Neuronal stem cell (in vitro differentiated cells): ENCODE data around the gene PPP1R11.

Source experiments
- DNase-seq: peaks from one replicate; pipeline ENCODE4 v3.0.0-alpha.2; 2013; ENCODE audit warnings: low spot score
- H2AFZ ChIP-seq: one replicate; pipeline ENCODE4 v1.6.1; 2013; ENCODE audit warnings: mild to moderate bottlenecking, low read length, inconsistent platforms
- H2AK5ac ChIP-seq: 2 replicates; pipeline ENCODE4 v1.6.1; 2013; ENCODE audit warnings: low read depth, mild to moderate bottlenecking, inconsistent platforms, low read length, moderate library complexity, mixed read lengths
- H2BK120ac ChIP-seq: 2 replicates; pipeline ENCODE4 v1.6.1; 2013; ENCODE audit warnings: low read depth, mild to moderate bottlenecking, inconsistent platforms, low read length, moderate library complexity, mixed read lengths
- H2BK12ac ChIP-seq: one replicate; pipeline ENCODE4 v1.6.1; 2013; ENCODE audit warnings: low read length, inconsistent platforms
- H2BK15ac ChIP-seq: 2 replicates; pipeline ENCODE4 v1.6.1; 2013; ENCODE audit warnings: mild to moderate bottlenecking, low read length, inconsistent platforms, mixed read lengths
- H2BK5ac ChIP-seq: one replicate; pipeline ENCODE4 v1.6.1; 2013; ENCODE audit warnings: inconsistent platforms, mild to moderate bottlenecking, low read length, moderate library complexity
- H3K14ac ChIP-seq: one replicate; pipeline ENCODE4 v1.6.1; 2013; ENCODE audit warnings: low read length, inconsistent platforms
- H3K18ac ChIP-seq: 2 replicates; pipeline ENCODE4 v1.6.1; 2013; ENCODE audit warnings: low read length, inconsistent platforms
- H3K23ac ChIP-seq: 2 replicates; pipeline ENCODE4 v1.6.1; 2013; ENCODE audit warnings: low read depth, mild to moderate bottlenecking, mixed read lengths, low read length, inconsistent platforms; ENCODE audit not compliant: poor library complexity
- H3K27ac ChIP-seq: replicated peaks from 3 replicates; pipeline ENCODE4 v1.5.1; 2013; ENCODE audit warnings: low read length, inconsistent platforms
- H3K27me3 ChIP-seq, 3 experiments: 2 replicates each; pipeline ENCODE4 v1.6.1; 2013; ENCODE audit warnings: low read length in 3 of 3, mild to moderate bottlenecking in 2 of 3, inconsistent platforms in 1 of 3, low read depth in 1 of 3, mixed read lengths in 1 of 3, moderate library complexity in 1 of 3; ENCODE audit not compliant: control insufficient read depth in 3 of 3, insufficient read depth in 3 of 3
- H3K36me3 ChIP-seq, 2 donors: replicated peaks in 1 of 2; 2 replicates each; pipeline ENCODE4 v1.6.1; 2013; ENCODE audit warnings: low read length in 2 of 2; ENCODE audit not compliant: control insufficient read depth in 2 of 2, insufficient read depth in 2 of 2
- H3K4ac ChIP-seq: 2 replicates; pipeline ENCODE4 v1.6.1; 2013; ENCODE audit warnings: inconsistent platforms, mild to moderate bottlenecking, low read length, moderate library complexity
- H3K4me1 ChIP-seq, 2 donors: 1 replicate in 1 of 2; 2 replicates in 1 of 2; pipeline ENCODE4 v1.6.1; 2013; ENCODE audit warnings: low read length in 2 of 2, low read depth in 1 of 2; ENCODE audit not compliant: control insufficient read depth in 2 of 2, insufficient read depth in 1 of 2
- H3K4me2 ChIP-seq: one replicate; pipeline ENCODE4 v1.6.1; 2013; ENCODE audit warnings: mild to moderate bottlenecking, low read length, inconsistent platforms; ENCODE audit not compliant: insufficient read depth, poor library complexity, severe bottlenecking
- H3K4me3 ChIP-seq, 2 donors: 2 replicates each; pipeline ENCODE4 v1.5.1; 2013; ENCODE audit warnings: low read length in 2 of 2, mild to moderate bottlenecking in 2 of 2, inconsistent platforms in 1 of 2, moderate library complexity in 1 of 2
- H3K79me1 ChIP-seq: one replicate; pipeline ENCODE4 v1.6.1; 2013; ENCODE audit warnings: low read depth, mild to moderate bottlenecking, inconsistent platforms, low read length, moderate library complexity
- H3K9ac ChIP-seq: one replicate; pipeline ENCODE4 v1.6.1; 2013; ENCODE audit warnings: mild to moderate bottlenecking, low read depth, low read length, inconsistent platforms; ENCODE audit not compliant: poor library complexity
- H3K9me3 ChIP-seq, 2 donors: replicated peaks in 1 of 2; 2 replicates each; pipeline versions ENCODE3 to v1.6.1; 2013; ENCODE audit warnings: low read length in 2 of 2, mild to moderate bottlenecking in 2 of 2, inconsistent platforms in 1 of 2, low read depth in 1 of 2, mixed read lengths in 1 of 2, moderate library complexity in 1 of 2; ENCODE audit not compliant: control insufficient read depth in 2 of 2, insufficient read depth in 1 of 2
- H4K8ac ChIP-seq: one replicate; pipeline ENCODE4 v1.6.1; 2013; ENCODE audit warnings: low read depth, mild to moderate bottlenecking, inconsistent platforms, low read length, moderate library complexity
- H4K91ac ChIP-seq: one replicate; pipeline ENCODE4 v1.6.1; 2013; ENCODE audit warnings: low read length, low read depth, mild to moderate bottlenecking, inconsistent platforms; ENCODE audit not compliant: poor library complexity
- WGBS, 2 donors: extraction: QIAGEN DNeasy Blood & Tissue Kit; methylation state at CpG; one replicate each; pipeline ENCODE4 v1.1.7; 2013; ENCODE audit warnings: missing lambda C conversion rate in 2 of 2, mixed read lengths in 1 of 2; ENCODE audit not compliant: insufficient read length in 2 of 2, insufficient replicate concordance in 1 of 2; ENCODE audit errors: extremely low coverage in 2 of 2; 5-methylcytosine and 5-hydroxymethylcytosine counted together

PPP1R11 gene

GRCh38 chr6:30074331-30075093 lies 7.5 kb downstream of the PPP1R11 start:
- peak overlapping the region; percentile 86 for H3K9ac ChIP-seq

GRCh38 chr6:30075094-30075789 lies 8.2 kb downstream of the PPP1R11 start, which contains the start of gene RNF39:
RNF39 (minus strand) TSS chr6:30075769; CDS start chr6:30075585, 184 bp downstream.
- no peak within 1 kb of the TSS for H2BK120ac ChIP-seq

More at GRCh38 chr6:30074331-30075093, 7.5 kb downstream of the PPP1R11 start:
- no peak overlapping the region for H2BK15ac ChIP-seq
- peaks cover 9 to 15% of the 10 kb centered on the region in 2 donors for H3K4me1 ChIP-seq
- H3K18ac ChIP-seq, result peak overlapping the region; percentile 61
- no peak overlapping the region for H2BK120ac ChIP-seq
- H4K8ac ChIP-seq, result no peak overlapping the region
- H3K27ac ChIP-seq, result no peak overlapping the region
- DNase-seq, result no peak
- peak overlapping the region; percentile 92 for H3K4me2 ChIP-seq
- H2BK12ac ChIP-seq, result no peak overlapping the region
- peak overlapping the region; percentile 14 for H3K14ac ChIP-seq
- no peak overlapping the region for H4K91ac ChIP-seq
- peaks cover 0 to 3% of the 10 kb centered on the region in 2 donors for H3K9me3 ChIP-seq
- H3K23ac ChIP-seq, result no peak overlapping the region
- H2BK5ac ChIP-seq, result no peak overlapping the region
- WGBS, 2 donors, result no CpG with 5 or more reads among the region's 37 CpGs
- peaks cover 2 to 8% of the 10 kb centered on the region in 2 donors for H3K36me3 ChIP-seq
- peak overlapping the region; percentile 34 to 76 for H3K4me3 ChIP-seq
- H3K4ac ChIP-seq, result no peak overlapping the region
- peak overlapping the region; percentile 12 for H2AK5ac ChIP-seq
- H3K27me3 ChIP-seq, result peaks cover 17 to 80% (median 72%) of the 10 kb centered on the region in 3 experiments
- peak overlapping the region; percentile 96 for H2AFZ ChIP-seq
- no peaks in the 10 kb centered on the region for H3K79me1 ChIP-seq

GRCh38 chr6:30075790-30076732 lies 9.1 kb downstream of the PPP1R11 start:
- Histone ChIP-seq H4K91ac (no peak overlapping the region), H3K27ac (no peak overlapping the region), H2BK15ac (peak overlapping the region; percentile 10), H3K23ac (no peak overlapping the region), H2AFZ (peak overlapping the region; percentile 96), H4K8ac (no peak overlapping the region), H3K9ac (no peak overlapping the region), H3K79me1 (no peaks in the 10 kb centered on the region), H2BK5ac (no peak overlapping the region), H3K9me3 (peaks cover 0 to 3% of the 10 kb centered on the region in 2 donors), H3K27me3 (peaks cover 15 to 77% (median 75%) of the 10 kb centered on the region in 3 experiments), H3K4me2 (peak overlapping the region; percentile 92), H3K18ac (no peak overlapping the region), H3K4me1 (peaks cover 9 to 15% of the 10 kb centered on the region in 2 donors), H3K4ac (no peak overlapping the region), H3K14ac (no peak overlapping the region), H3K4me3 (peak overlapping the region; percentile 34 to 76), H2AK5ac (no peak overlapping the region), H2BK12ac (no peak overlapping the region), H2BK120ac (no peak overlapping the region), H3K36me3 (no peaks in the 10 kb centered on the region)
- no peak for DNase-seq
- no CpG with 5 or more reads among the region's 22 CpGs for WGBS, 2 donors

More at GRCh38 chr6:30075094-30075789, 8.2 kb downstream of the PPP1R11 start, which contains the start of gene RNF39:
- Histone ChIP-seq H4K91ac (no peak within 1 kb of the TSS), H3K18ac (peak within 1 kb of the TSS; percentile 61), H2BK5ac (no peak within 1 kb of the TSS), H3K27ac (no peak within 1 kb of the TSS), H2BK15ac (peak within 1 kb of the TSS; percentile 10), H3K79me1 (no peaks in the 10 kb centered on the region), H3K36me3 (peaks cover 1 to 2% of the 10 kb centered on the region in 2 donors), H3K27me3 (peaks cover 17 to 80% (median 77%) of the 10 kb centered on the region in 3 experiments), H2AK5ac (peak within 1 kb of the TSS; percentile 12), H3K9ac (peak within 1 kb of the TSS; percentile 86), H3K23ac (no peak within 1 kb of the TSS), H3K4me2 (peak within 1 kb of the TSS; percentile 92), H2BK12ac (no peak within 1 kb of the TSS), H3K9me3 (peaks cover 0 to 3% of the 10 kb centered on the region in 2 donors), H3K14ac (no peak within 1 kb of the TSS), H3K4me1 (peaks cover 9 to 15% of the 10 kb centered on the region in 2 donors), H3K4ac (no peak within 1 kb of the TSS), H4K8ac (peak within 1 kb of the TSS; percentile 84), H3K4me3 (peak within 1 kb of the TSS; percentile 34 to 76), H2AFZ (peak within 1 kb of the TSS; percentile 96)
- DNase-seq, result no peak
- WGBS, 2 donors, result no CpG with 5 or more reads among the region's 64 CpGs
